ENCODE results near the gene RDH14.

The RDH14 gene

GRCh38 chr2:18519914-18520450, 40.5 kb downstream of the RDH14 start:
- DNase-seq: no peak

- DNase-seq: no peak
Measured at GRCh38 chr2:18518116-18519111, 42.0 kb downstream of the RDH14 start.

- no peak for DNase-seq
Measured at GRCh38 chr2:18517386-18517785, 43.1 kb downstream of the RDH14 start.

GRCh38 chr2:18516112-18516511, 44.3 kb downstream of the RDH14 start:
- DNase-seq: no peak

GRCh38 chr2:18514526-18515461, 45.7 kb downstream of the RDH14 start:
- peak; percentile 1 for DNase-seq

- no peak for DNase-seq
Measured at GRCh38 chr2:18510775-18511174, 49.7 kb downstream of the RDH14 start.

- no peak for DNase-seq
Measured at GRCh38 chr2:18506883-18507509, 53.5 kb downstream of the RDH14 start.

GRCh38 chr2:18505703-18506341, 54.6 kb downstream of the RDH14 start:
- DNase-seq: no peak
